Thoracic aorta (tissue), 2 donors: Measurements from ENCODE around the gene TUBB3. TPM values are rescaled to one million over a fixed set of nuclear protein-coding genes. Genes with fewer than 3 reads are reported as not detected.

ENCODE experiments used
- ATAC-seq: fragments of 150-250 bp; one replicate; pipeline ENCODE4 v1.8.0; 2017; ENCODE audit warnings: low read depth; ENCODE audit not compliant: insufficient number of reproducible peaks, low FRiP score
- DNase-seq: peaks from one replicate; pipeline ENCODE4 v3.0.0-alpha.2; 2020; ENCODE audit warnings: low spot score
- H3K27ac ChIP-seq, 2 donors: fragments of 200-600 bp; sonication (generic); 1 replicate in 1 of 2; 2 replicates in 1 of 2; pipeline ENCODE4 v1.5.1; 2016; ENCODE audit warnings: mild to moderate bottlenecking in 2 of 2, moderate library complexity in 2 of 2
- H3K27me3 ChIP-seq: fragments of 200-600 bp; sonication (generic); replicated peaks from 2 replicates; pipeline ENCODE4 v1.6.0; 2016; ENCODE audit warnings: mild to moderate bottlenecking; ENCODE audit not compliant: insufficient read depth
- H3K36me3 ChIP-seq: fragments of 200-600 bp; sonication (generic); one replicate; pipeline ENCODE4 v1.5.1; 2016
- H3K4me1 ChIP-seq, 2 donors: fragments of 200-600 bp; sonication (generic); 1 replicate in 1 of 2; 2 replicates in 1 of 2; pipeline versions ENCODE4 v1.5.1 to v1.6.0; 2016; ENCODE audit warnings: low read depth in 2 of 2, mild to moderate bottlenecking in 1 of 2; ENCODE audit not compliant: control insufficient read depth in 1 of 2
- H3K4me3 ChIP-seq: fragments of 200-600 bp; sonication (generic); 2 replicates; pipeline ENCODE4 v1.5.1; 2016; ENCODE audit warnings: mild to moderate bottlenecking
- H3K9me3 ChIP-seq: fragments of 200-600 bp; sonication (generic); 2 replicates; pipeline ENCODE4 v1.5.1; 2016
- CTCF ChIP-seq: fragments of 200-600 bp; sonication (generic); IDR thresholded peaks from one replicate; pipeline ENCODE4 v1.5.1; 2019; ENCODE audit warnings: antibody characterized with exemption
- total RNA-seq, 2 donors: library from RNA; depleted of rRNA; stranded (reverse); fragments of >200 nt; gene quantifications; one replicate each; pipeline versions ENCODE4 v1.1.0 to v1.2.3, GENCODE V29; 2016

TUBB3 gene
- total RNA-seq, 2 donors from 2014 or later = 4.2 to 18.0 TPM

- H3K4me1 ChIP-seq = no peaks in the 10 kb centered on the region
- DNase-seq (no peak), ATAC-seq (no peak)
- H3K27me3 ChIP-seq = no peaks in the 10 kb centered on the region
- H3K36me3 ChIP-seq = peaks cover 78% of the 10 kb centered on the region
- no peak for TF ChIP-seq CTCF
- H3K4me3 ChIP-seq = no peak overlapping the region
- H3K9me3 ChIP-seq = no peaks in the 10 kb centered on the region
- no peak overlapping the region for H3K27ac ChIP-seq
Observed at GRCh38 chr16:89892055-89892630, 31.0 kb upstream of the TUBB3 start.

GRCh38 chr16:89892635-89893034 is 30.5 kb upstream of the TUBB3 start:
- no peak overlapping the region for H3K27ac ChIP-seq
- H3K4me3 ChIP-seq = no peak overlapping the region
- no peak for TF ChIP-seq CTCF
- no peaks in the 10 kb centered on the region for H3K4me1 ChIP-seq
- no peaks in the 10 kb centered on the region for H3K9me3 ChIP-seq
- H3K27me3 ChIP-seq = no peaks in the 10 kb centered on the region
- no peak for ATAC-seq
- no peak for DNase-seq
- H3K36me3 ChIP-seq = peaks cover 78% of the 10 kb centered on the region

- Histone ChIP-seq H3K9me3 (no peaks in the 10 kb centered on the region), H3K4me1 (no peaks in the 10 kb centered on the region), H3K27me3 (no peaks in the 10 kb centered on the region), H3K27ac (no peak overlapping the region), H3K36me3 (peaks cover 80% of the 10 kb centered on the region), H3K4me3 (no peak overlapping the region)
- no peak for DNase-seq
- no peak for ATAC-seq
- TF ChIP-seq CTCF = no peak
Observed at GRCh38 chr16:89893642-89894548, 29.2 kb upstream of the TUBB3 start.

GRCh38 chr16:89895482-89896250 is 27.5 kb upstream of the TUBB3 start:
- no peaks in the 10 kb centered on the region for H3K4me1 ChIP-seq
- no peaks in the 10 kb centered on the region for H3K9me3 ChIP-seq
- H3K4me3 ChIP-seq = no peak overlapping the region
- no peaks in the 10 kb centered on the region for H3K27me3 ChIP-seq
- no peak for ATAC-seq
- no peak overlapping the region for H3K27ac ChIP-seq
- no peak for DNase-seq
- no peak for TF ChIP-seq CTCF
- peaks cover 94% of the 10 kb centered on the region for H3K36me3 ChIP-seq

- H3K4me1 ChIP-seq = no peaks in the 10 kb centered on the region
- H3K36me3 ChIP-seq = peaks cover 85% of the 10 kb centered on the region
- no peak for TF ChIP-seq CTCF
- ATAC-seq (no peak), DNase-seq (no peak)
- no peak overlapping the region for H3K4me3 ChIP-seq
- H3K27me3 ChIP-seq = no peaks in the 10 kb centered on the region
- H3K27ac ChIP-seq = no peak overlapping the region
- H3K9me3 ChIP-seq = no peaks in the 10 kb centered on the region
Observed at GRCh38 chr16:89897204-89897603, 25.9 kb upstream of the TUBB3 start.
